Testis (tissue), 2 donors: ENCODE measurements around the gene EPHA5.

Experiments used
- POLR2A ChIP-seq: fragments of 450-650 bp; IDR thresholded peaks from one replicate; pipeline ENCODE4 v1.6.1; 2017; ENCODE audit warnings: antibody characterized with exemption, mild to moderate bottlenecking, moderate library complexity
- TF ChIP-seq, protein P1 (sequence below), 3 experiments: fragments of 450-650 bp in 2 of 3; fragments of 200-600 bp in 1 of 3; sonication (generic) in 1 of 3; IDR thresholded peaks; one replicate each; pipeline ENCODE4 v1.5.1; 2016 to 2019; ENCODE audit warnings: antibody characterized with exemption in 3 of 3, mild to moderate bottlenecking in 2 of 3, moderate library complexity in 1 of 3

DNA sequence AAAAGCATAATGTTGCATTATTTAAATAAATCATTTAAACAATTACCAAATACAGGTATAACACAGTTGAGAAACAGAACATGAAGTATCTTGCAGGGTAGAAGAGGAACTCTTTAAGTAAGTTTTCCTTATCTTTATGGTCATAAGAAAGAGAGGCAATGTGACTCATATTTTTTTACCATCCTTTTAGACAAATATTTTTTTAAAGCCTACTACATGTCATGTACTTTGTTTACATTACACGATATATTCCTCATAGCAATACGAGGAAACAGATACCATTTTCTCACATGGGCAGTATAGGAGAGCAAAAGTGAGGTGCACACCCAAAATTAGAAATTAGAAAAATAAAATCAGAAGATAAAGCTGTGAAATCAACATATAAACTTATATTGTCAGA, 49.3 kb upstream of the EPHA5 start:
- TF ChIP-seq, protein P1, sequence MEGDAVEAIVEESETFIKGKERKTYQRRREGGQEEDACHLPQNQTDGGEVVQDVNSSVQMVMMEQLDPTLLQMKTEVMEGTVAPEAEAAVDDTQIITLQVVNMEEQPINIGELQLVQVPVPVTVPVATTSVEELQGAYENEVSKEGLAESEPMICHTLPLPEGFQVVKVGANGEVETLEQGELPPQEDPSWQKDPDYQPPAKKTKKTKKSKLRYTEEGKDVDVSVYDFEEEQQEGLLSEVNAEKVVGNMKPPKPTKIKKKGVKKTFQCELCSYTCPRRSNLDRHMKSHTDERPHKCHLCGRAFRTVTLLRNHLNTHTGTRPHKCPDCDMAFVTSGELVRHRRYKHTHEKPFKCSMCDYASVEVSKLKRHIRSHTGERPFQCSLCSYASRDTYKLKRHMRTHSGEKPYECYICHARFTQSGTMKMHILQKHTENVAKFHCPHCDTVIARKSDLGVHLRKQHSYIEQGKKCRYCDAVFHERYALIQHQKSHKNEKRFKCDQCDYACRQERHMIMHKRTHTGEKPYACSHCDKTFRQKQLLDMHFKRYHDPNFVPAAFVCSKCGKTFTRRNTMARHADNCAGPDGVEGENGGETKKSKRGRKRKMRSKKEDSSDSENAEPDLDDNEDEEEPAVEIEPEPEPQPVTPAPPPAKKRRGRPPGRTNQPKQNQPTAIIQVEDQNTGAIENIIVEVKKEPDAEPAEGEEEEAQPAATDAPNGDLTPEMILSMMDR (IDR thresholded peaks at IDR 0.05) = no peak
- no peak for TF ChIP-seq POLR2A
